ENCODE data around the gene GLIS2.

GLIS2 gene

GRCh38 chr16:4354512-4355409 is 38.9 kb downstream of the GLIS2 start:
- no peak for DNase-seq

GRCh38 chr16:4356820-4357219 is 41.0 kb downstream of the GLIS2 start:
- no peak for DNase-seq

GRCh38 chr16:4358236-4358635 is 42.4 kb downstream of the GLIS2 start:
- DNase-seq: no peak

GRCh38 chr16:4358831-4359561 is 43.1 kb downstream of the GLIS2 start:
- DNase-seq: no peak

- DNase-seq: no peak
Observed at GRCh38 chr16:4359914-4360313, 44.0 kb downstream of the GLIS2 start.

GRCh38 chr16:4360538-4361021 is 44.7 kb downstream of the GLIS2 start:
- DNase-seq: no peak

- no peak for DNase-seq
Observed at GRCh38 chr16:4361033-4361943, 45.4 kb downstream of the GLIS2 start.

GRCh38 chr16:4361944-4362311 is 46.1 kb downstream of the GLIS2 start:
- no peak for DNase-seq

GRCh38 chr16:4362476-4363135 is 46.7 kb downstream of the GLIS2 start:
- no peak for DNase-seq

- DNase-seq: no peak
Observed at GRCh38 chr16:4364196-4365013, 48.5 kb downstream of the GLIS2 start.

- DNase-seq: no peak
Observed at GRCh38 chr16:4365014-4365406, 49.1 kb downstream of the GLIS2 start.

- DNase-seq: no peak
Observed at GRCh38 chr16:4365615-4366014, 49.7 kb downstream of the GLIS2 start.

- DNase-seq: no peak
Observed at GRCh38 chr16:4366016-4366415, 50.1 kb downstream of the GLIS2 start.

- no peak for DNase-seq
Observed at GRCh38 chr16:4367393-4367856, 51.6 kb downstream of the GLIS2 start.

- no peak for DNase-seq
Observed at GRCh38 chr16:4369007-4369733, 53.3 kb downstream of the GLIS2 start.

- DNase-seq: no peak
Observed at GRCh38 chr16:4370151-4370550, 54.3 kb downstream of the GLIS2 start.

GRCh38 chr16:4370570-4371356 is 54.9 kb downstream of the GLIS2 start:
- DNase-seq: no peak

GRCh38 chr16:4371357-4372000 is 55.6 kb downstream of the GLIS2 start, which contains the start of gene VASN:
Gene VASN, plus strand, starts transcription at chr16:4371848. Its CDS starts 9,030 bp downstream, at chr16:4380878.
- no peak for DNase-seq

- no peak for DNase-seq
Observed at GRCh38 chr16:4372001-4372577, 56.2 kb downstream of the GLIS2 start.

All from NCI-H1694 treated with DMSO at 0.1 percent for 48 hours (cell line).